Left lung (tissue), 10 donors: ENCODE measurements around the gene HOXA1. TPM values are rescaled to one million over a fixed set of nuclear protein-coding genes. Genes with fewer than 3 reads are reported as not detected.

ENCODE experiments used
- ATAC-seq: fragments of 200-7000 bp; cut with Tn5 transposase; one replicate; pipeline ENCODE4 v1.9.1; 2020; ENCODE audit warnings: moderate library complexity
- DNase-seq, 4 donors: peaks; one replicate each; pipeline ENCODE4 v3.0.0-alpha.2; 2013 to 2020
- H3K27ac ChIP-seq, 2 donors: fragments of 200-600 bp; sonication (generic) in 1 of 2; one replicate each; pipeline versions ENCODE4 v1.5.0 to v1.8.0; 2020 to 2021
- H3K27me3 ChIP-seq, 2 donors: fragments of 200-600 bp; sonication (generic) in 1 of 2; one replicate each; pipeline versions ENCODE4 v1.5.0 to v1.8.0; 2020 to 2021
- H3K36me3 ChIP-seq, 2 donors: fragments of 200-600 bp; sonication (generic) in 1 of 2; one replicate each; pipeline versions ENCODE4 v1.5.0 to v1.8.0; 2020 to 2021
- H3K4me1 ChIP-seq, 2 donors: fragments of 200-600 bp; one replicate each; pipeline ENCODE4 v1.8.0; 2021
- H3K4me3 ChIP-seq, 2 donors: fragments of 200-600 bp; sonication (generic) in 1 of 2; one replicate each; pipeline versions ENCODE4 v1.5.0 to v1.8.0; 2020 to 2021; ENCODE audit warnings: mild to moderate bottlenecking in 1 of 2
- H3K9me3 ChIP-seq, 2 donors: fragments of 200-600 bp; sonication (generic) in 1 of 2; one replicate each; pipeline versions ENCODE4 v1.5.0 to v1.8.0; 2020 to 2021
- intact Hi-C, 2 donors: fragments of 100-400 bp; cut with DNase I; formaldehyde crosslinking; loops; one replicate each; pipeline versions ENCODE4 v1.11.2 to v1.14.2; 2022
- polyA plus RNA-seq, 6 donors: library from polyadenylated mRNA; unstranded; fragments of 120-200 nt; gene quantifications; one replicate each; pipeline ENCODE4 v1.2.1, GENCODE V29; 2013; ENCODE audit not compliant: insufficient read length in 6 of 6
- total RNA-seq, 2 donors: library from RNA; stranded (reverse); fragmentation: NEBNext Ultra II Directional; extraction: Animal tissue kit (Norgen Biotek cat#: 25700); gene quantifications; one replicate each; pipeline ENCODE4 v1.2.1, GENCODE V29; 2021
- TF ChIP-seq, protein P1 (sequence below), 2 donors: fragments of 200-600 bp; sonication (generic) in 1 of 2; IDR thresholded peaks; one replicate each; pipeline versions ENCODE4 v1.5.0 to v1.8.0; 2021; ENCODE audit warnings: antibody characterized with exemption in 2 of 2
- donor health status: DM: no; HTN: yes; CAD: no.
- donor health status: DM: no; HTN: no; CAD: no.

Gene HOXA1
- total and polyA plus RNA-seq, 8 donors, result 0.50 to 3.1 (median 2.1) TPM

DNA sequence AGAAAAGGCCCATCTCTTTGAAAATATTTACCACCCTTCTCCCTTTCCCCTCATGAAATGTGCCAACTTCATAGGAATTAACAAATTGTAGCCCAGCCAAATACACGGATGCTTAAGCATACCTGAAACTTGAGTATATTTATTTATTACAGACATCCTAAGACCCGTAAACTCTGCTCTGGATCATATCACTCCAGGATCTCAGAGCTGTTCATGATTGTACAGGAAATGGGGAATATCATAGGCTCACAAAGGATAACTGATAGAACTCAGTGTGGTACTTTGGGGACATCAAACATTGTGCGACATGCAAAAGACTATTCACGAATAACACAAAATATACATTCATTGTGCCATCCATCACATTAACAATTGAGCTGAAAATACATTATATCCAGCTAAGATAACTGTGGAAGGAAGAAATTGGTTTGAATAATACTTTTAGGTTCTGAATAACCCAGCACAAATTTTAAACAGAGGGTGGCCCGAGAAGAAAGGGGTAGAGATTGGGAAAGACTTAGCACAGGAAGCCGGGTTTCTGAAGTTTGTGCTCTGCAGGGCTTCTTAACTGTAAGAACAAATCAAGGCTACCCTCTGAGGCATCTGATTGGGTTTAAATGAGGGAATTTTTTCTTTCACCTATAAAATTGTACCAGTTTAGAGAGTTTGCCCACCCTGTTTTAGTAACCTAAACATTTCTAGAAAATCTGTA is 2.5 kb downstream of the HOXA1 start:
- Histone ChIP-seq H3K4me3 (no peak overlapping the region), H3K27me3 (peaks cover 29 to 100% of the 10 kb centered on the region in 2 donors), H3K27ac (no peak overlapping the region), H3K36me3 (no peaks in the 10 kb centered on the region), H3K9me3 (no peaks in the 10 kb centered on the region), H3K4me1 (peaks cover 0 to 26% of the 10 kb centered on the region in 2 donors)
- DNase-seq (no peak), ATAC-seq (no peak)
- intact Hi-C loops, result no loop called here
- TF ChIP-seq, protein P1, sequence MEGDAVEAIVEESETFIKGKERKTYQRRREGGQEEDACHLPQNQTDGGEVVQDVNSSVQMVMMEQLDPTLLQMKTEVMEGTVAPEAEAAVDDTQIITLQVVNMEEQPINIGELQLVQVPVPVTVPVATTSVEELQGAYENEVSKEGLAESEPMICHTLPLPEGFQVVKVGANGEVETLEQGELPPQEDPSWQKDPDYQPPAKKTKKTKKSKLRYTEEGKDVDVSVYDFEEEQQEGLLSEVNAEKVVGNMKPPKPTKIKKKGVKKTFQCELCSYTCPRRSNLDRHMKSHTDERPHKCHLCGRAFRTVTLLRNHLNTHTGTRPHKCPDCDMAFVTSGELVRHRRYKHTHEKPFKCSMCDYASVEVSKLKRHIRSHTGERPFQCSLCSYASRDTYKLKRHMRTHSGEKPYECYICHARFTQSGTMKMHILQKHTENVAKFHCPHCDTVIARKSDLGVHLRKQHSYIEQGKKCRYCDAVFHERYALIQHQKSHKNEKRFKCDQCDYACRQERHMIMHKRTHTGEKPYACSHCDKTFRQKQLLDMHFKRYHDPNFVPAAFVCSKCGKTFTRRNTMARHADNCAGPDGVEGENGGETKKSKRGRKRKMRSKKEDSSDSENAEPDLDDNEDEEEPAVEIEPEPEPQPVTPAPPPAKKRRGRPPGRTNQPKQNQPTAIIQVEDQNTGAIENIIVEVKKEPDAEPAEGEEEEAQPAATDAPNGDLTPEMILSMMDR (IDR thresholded peaks at IDR 0.05), result no peak

DNA sequence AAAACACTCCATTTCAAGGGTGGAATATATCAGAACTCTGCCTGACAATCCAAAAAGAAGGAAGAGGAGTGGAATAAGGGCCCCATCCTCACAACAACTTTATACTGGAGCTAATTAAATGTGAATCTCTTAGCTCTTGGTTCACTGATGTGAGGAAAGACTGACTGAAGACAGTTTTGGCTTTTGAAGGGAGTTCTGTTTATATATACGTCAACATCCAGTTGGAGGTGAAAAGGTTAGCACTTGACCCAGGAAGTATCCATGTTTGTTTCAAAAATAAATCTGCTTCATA is 3.0 kb downstream of the HOXA1 start:
- no peaks in the 10 kb centered on the region for H3K36me3 ChIP-seq
- H3K9me3 ChIP-seq, result no peaks in the 10 kb centered on the region
- DNase-seq, result no peak
- H3K4me1 ChIP-seq, result peaks cover 0 to 20% of the 10 kb centered on the region in 2 donors
- peaks cover 33 to 100% of the 10 kb centered on the region in 2 donors for H3K27me3 ChIP-seq
- intact Hi-C loops, result no loop called here
- TF ChIP-seq, protein P1 (IDR thresholded peaks at IDR 0.05), result no peak
- no peak overlapping the region for H3K27ac ChIP-seq
- no peak overlapping the region for H3K4me3 ChIP-seq
- ATAC-seq, result no peak

DNA sequence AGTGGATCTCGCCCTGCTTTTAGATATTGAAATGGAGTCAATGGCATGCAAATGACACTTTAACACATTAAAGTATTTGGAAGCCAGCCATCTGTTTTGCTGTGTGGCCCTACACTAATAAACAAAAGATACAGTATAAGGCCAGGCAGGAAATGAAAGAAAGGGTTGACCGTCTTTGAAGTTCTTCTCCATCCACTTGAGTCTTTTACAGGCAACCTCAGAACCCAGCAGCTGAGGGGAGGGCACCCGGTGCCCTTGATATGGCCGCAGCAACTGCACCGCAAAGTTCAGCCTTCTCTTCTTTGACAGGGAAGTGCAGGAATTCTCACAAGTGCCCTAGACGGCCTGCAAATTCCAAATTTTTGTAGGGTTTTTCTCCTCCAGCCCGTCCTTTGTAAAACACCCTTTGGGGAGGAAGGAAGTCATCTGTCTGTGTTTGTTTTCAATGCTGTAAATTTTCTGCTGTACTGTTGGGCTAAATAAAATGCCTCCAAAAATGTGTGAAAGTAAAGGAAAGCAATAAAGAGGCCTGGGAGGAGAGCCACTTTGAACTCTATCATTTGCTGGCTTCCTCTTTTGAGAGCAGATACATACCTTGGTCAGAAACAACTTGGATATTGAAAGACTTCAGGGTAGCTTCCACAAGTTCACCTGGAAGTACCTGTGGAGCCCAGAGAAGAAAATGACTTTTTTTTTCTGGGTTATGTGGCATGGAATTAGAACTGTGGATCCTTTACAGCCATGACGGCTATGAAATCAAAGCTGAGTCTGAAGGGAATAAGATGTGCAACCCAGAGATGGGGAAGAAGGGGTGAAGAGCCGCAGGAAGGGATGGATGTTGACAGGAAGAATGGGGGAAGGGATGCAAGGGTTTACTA is 3.6 kb downstream of the HOXA1 start:
- H3K4me1 ChIP-seq, result peaks cover 0 to 14% of the 10 kb centered on the region in 2 donors
- TF ChIP-seq, protein P1 (IDR thresholded peaks at IDR 0.05), result no peak
- no peak for DNase-seq

DNA sequence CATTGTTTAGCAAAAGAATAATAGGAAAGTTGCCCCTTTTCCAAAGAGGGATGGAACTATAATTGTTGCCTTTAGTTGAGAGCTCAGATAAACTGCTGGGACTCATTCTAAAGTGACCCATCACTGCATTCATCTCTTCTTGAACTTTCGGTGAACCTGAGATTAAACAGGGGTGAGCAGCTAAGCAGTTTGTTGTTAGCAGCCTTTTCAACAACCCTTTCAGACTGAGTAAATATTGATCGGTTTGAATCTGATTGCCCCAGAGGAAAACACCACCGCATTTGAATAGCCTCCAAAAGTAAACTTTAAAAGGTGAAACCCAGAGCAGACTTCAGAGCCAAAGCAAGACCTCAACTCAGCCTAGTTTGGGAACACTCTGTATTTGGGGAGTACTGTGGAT is 4.7 kb downstream of the HOXA1 start:
- no peak for ATAC-seq
- TF ChIP-seq, protein P1 (IDR thresholded peaks at IDR 0.05), result no peak
- Histone ChIP-seq H3K36me3 (no peaks in the 10 kb centered on the region), H3K4me3 (no peak overlapping the region), H3K27me3 (peaks cover 41 to 100% of the 10 kb centered on the region in 2 donors), H3K9me3 (no peaks in the 10 kb centered on the region), H3K4me1 (peaks cover 0 to 9% of the 10 kb centered on the region in 2 donors), H3K27ac (no peak overlapping the region)
- DNase-seq, result no peak
- intact Hi-C loops, result no loop called here

More for the DNA sequence above, 3.6 kb downstream of the HOXA1 start:
- H3K4me3 ChIP-seq, result no peak overlapping the region
- no peaks in the 10 kb centered on the region for H3K9me3 ChIP-seq
- no peaks in the 10 kb centered on the region for H3K36me3 ChIP-seq
- peaks cover 39 to 100% of the 10 kb centered on the region in 2 donors for H3K27me3 ChIP-seq
- ATAC-seq, result no peak
- H3K27ac ChIP-seq, result no peak overlapping the region
- intact Hi-C loops, result no loop called here
